ENCODE measurements around the gene SPEF1. TPM values are rescaled to one million over a fixed set of nuclear protein-coding genes. Genes with fewer than 3 reads are reported as not detected.

Gene SPEF1
- total and polyA plus RNA-seq, 3 donors from 2014 or later = 9.8 to 28.8 (median 12.1) TPM

DNA sequence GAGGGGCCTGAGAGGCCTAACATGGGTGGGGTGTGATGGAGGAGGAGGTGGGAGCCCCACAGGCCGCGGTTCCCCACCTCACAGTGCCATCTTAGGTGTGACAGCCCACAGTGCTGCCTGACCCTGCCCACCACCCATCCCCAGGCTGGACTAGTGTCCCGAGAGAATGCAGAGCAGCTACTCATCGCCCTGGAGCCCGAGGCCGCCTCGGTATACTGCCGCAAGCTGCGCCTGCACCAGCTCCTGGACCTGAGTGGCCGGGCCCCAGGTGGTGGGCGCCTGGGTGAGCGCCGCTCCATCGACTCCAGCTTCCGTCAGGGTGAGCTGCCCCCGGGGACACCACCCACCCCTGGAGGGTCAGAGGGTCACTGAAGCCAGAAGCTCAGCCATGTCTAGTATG, 33.2 kb downstream of the SPEF1 start:
- no peaks in the 10 kb centered on the region for H3K27me3 ChIP-seq
- no peaks in the 10 kb centered on the region for H3K9me3 ChIP-seq
- intact Hi-C loops (cut with DNase I; ENCODE audit: low total_unique reads) = no loop called here
- no peak for DNase-seq
- TF ChIP-seq POLR2A (IDR thresholded peaks at IDR 0.05) = no peak
- no peak for TF ChIP-seq CTCF (IDR thresholded peaks at IDR 0.05)
- no peaks in the 10 kb centered on the region for H3K4me1 ChIP-seq
- no peaks in the 10 kb centered on the region for H3K36me3 ChIP-seq (ENCODE audit: low read depth, missing control alignments)
- 80 to 90% methylated on average over 2 to 15 of the region's 16 CpGs for WGBS, 2 donors
- H3K27ac ChIP-seq = no peak overlapping the region
- no peak overlapping the region for H3K4me3 ChIP-seq

DNA sequence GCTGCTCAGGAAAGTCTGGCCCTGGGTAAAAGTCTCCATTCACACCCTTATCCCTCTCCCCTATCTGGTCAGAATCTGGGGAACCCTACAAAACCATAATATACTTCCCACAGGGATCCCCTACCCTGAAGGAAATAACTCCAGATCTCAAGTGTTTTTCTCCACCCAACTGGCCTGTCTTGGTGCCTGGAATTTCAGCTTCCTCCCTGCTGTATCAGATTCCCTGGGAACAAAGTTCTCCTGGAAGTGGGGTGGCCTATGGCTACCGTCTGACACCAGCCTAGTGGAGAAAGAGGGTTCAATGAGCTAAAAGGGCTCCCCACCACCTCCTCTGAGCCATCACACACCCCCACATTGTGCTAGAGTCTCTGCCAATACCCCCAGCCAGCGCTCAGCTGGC, 33.8 kb downstream of the SPEF1 start:
- intact Hi-C loops (cut with DNase I; ENCODE audit: low total_unique reads) = no loop called here
- no peak overlapping the region for H3K4me3 ChIP-seq
- TF ChIP-seq POLR2A (IDR thresholded peaks at IDR 0.05) (no peak), CTCF (IDR thresholded peaks at IDR 0.05) (no peak)
- H3K27ac ChIP-seq = no peak overlapping the region
- no peaks in the 10 kb centered on the region for H3K4me1 ChIP-seq
- DNase-seq = no peak
- no peaks in the 10 kb centered on the region for H3K9me3 ChIP-seq
- WGBS, 2 donors = 50 to 73% methylated on average over 2 of the region's 2 CpGs
- H3K27me3 ChIP-seq = no peaks in the 10 kb centered on the region
- no peaks in the 10 kb centered on the region for H3K36me3 ChIP-seq (ENCODE audit: low read depth, missing control alignments)

- intact Hi-C loops (cut with DNase I; ENCODE audit: low total_unique reads) = no loop called here
- Histone ChIP-seq H3K27ac (no peak overlapping the region), H3K4me1 (no peaks in the 10 kb centered on the region), H3K36me3 (ENCODE audit: low read depth, missing control alignments) (no peaks in the 10 kb centered on the region), H3K4me3 (peak overlapping the region in 1 of 2 donors; percentile 26), H3K27me3 (no peaks in the 10 kb centered on the region), H3K9me3 (no peaks in the 10 kb centered on the region)
- no peak for TF ChIP-seq POLR2A (IDR thresholded peaks at IDR 0.05)
- no peak for TF ChIP-seq CTCF (IDR thresholded peaks at IDR 0.05)
- DNase-seq = no peak
- 51 to 63% methylated on average over 11 of the region's 11 CpGs for WGBS, 2 donors
Observed at GRCh38 chr20:3745686-3746173, 35.5 kb downstream of the SPEF1 start.

- 40 to 45% methylated on average over 33 to 45 of the region's 45 CpGs for WGBS, 2 donors
- peak; percentile 78 for DNase-seq
- Histone ChIP-seq H3K36me3 (ENCODE audit: low read depth, missing control alignments) (no peaks in the 10 kb centered on the region), H3K27ac (no peak overlapping the region), H3K9me3 (no peaks in the 10 kb centered on the region), H3K4me3 (peak overlapping the region; percentile 26), H3K27me3 (no peaks in the 10 kb centered on the region), H3K4me1 (no peaks in the 10 kb centered on the region)
- intact Hi-C loops (cut with DNase I; ENCODE audit: low total_unique reads) = no loop called here
- no peak for TF ChIP-seq POLR2A (IDR thresholded peaks at IDR 0.05)
- TF ChIP-seq CTCF (IDR thresholded peaks at IDR 0.05) = no peak
Observed at GRCh38 chr20:3744806-3745685, 36.2 kb downstream of the SPEF1 start.
